Umbilical cord (tissue), 2 donors: ENCODE measurements around the gene PCDHB8. TPM values are rescaled to one million over a fixed set of nuclear protein-coding genes. Genes with fewer than 3 reads are reported as not detected.
"Not testable (repeated sequence)": the region's sequence is repeated elsewhere in the genome, so short reads cannot be mapped to it uniquely, and the experiment has no call there.

Source experiments
- DNase-seq: peaks from one replicate; pipeline ENCODE4 v3.0.0-alpha.2; 2015; ENCODE audit warnings: low spot score
- total RNA-seq: library from RNA; depleted of rRNA; stranded (reverse); fragments of >200 nt; gene quantifications from one replicate; pipeline ENCODE4 v1.2.3, GENCODE V29; 2014; ENCODE audit warnings: low replicate concordance; ENCODE audit not compliant: insufficient read depth

PCDHB8 gene
- total RNA-seq: 0.72 TPM

- not testable (repeated sequence) for DNase-seq
Observed at GRCh38 chr5:141177577-141178191, at the start of gene PCDHB8. TSS of gene PCDHB8 (plus strand) at chr5:141177790. CDS start at chr5:141178035, 245 bp downstream.

GRCh38 chr5:141135030-141135717 lies 42.4 kb upstream of the PCDHB8 start, which contains the start of gene PCDHB5:
TSS of gene PCDHB5 (plus strand) at chr5:141135206. CDS start at chr5:141135435, 229 bp downstream.
- DNase-seq: no peak

- no peak for DNase-seq
Observed at GRCh38 chr5:141135718-141136266, 41.8 kb upstream of the PCDHB8 start.

GRCh38 chr5:141137346-141137745 lies 40.2 kb upstream of the PCDHB8 start:
- not testable (repeated sequence) for DNase-seq

GRCh38 chr5:141149812-141150211 lies 27.8 kb upstream of the PCDHB8 start, which contains the start of gene PCDHB6:
TSS of gene PCDHB6 (plus strand) at chr5:141150057. CDS start at chr5:141150258, 201 bp downstream.
- no peak for DNase-seq

GRCh38 chr5:141150224-141150992 lies 27.2 kb upstream of the PCDHB8 start:
- no peak for DNase-seq

- no peak for DNase-seq
Observed at GRCh38 chr5:141150993-141151325, 26.6 kb upstream of the PCDHB8 start.

- not testable (repeated sequence) for DNase-seq
Observed at GRCh38 chr5:141151632-141152031, 26.0 kb upstream of the PCDHB8 start.

- DNase-seq: not testable (repeated sequence)
Observed at GRCh38 chr5:141152096-141152495, 25.5 kb upstream of the PCDHB8 start.

- DNase-seq: no peak
Observed at GRCh38 chr5:141155540-141156374, 21.8 kb upstream of the PCDHB8 start.

- not testable (repeated sequence) for DNase-seq
Observed at GRCh38 chr5:141157356-141157755, 20.2 kb upstream of the PCDHB8 start.

- DNase-seq: not testable (repeated sequence)
Observed at GRCh38 chr5:141157901-141158300, 19.7 kb upstream of the PCDHB8 start.

- DNase-seq: no peak
Observed at GRCh38 chr5:141172381-141173204, 5.0 kb upstream of the PCDHB8 start, which contains the start of gene PCDHB7. TSS of gene PCDHB7 (plus strand) at chr5:141172644. CDS start at chr5:141172836, 192 bp downstream.

GRCh38 chr5:141174291-141175104 lies 3.1 kb upstream of the PCDHB8 start:
- not testable (repeated sequence) for DNase-seq

GRCh38 chr5:141175933-141176332 lies 1.7 kb upstream of the PCDHB8 start:
- DNase-seq: no peak

- DNase-seq: not testable (repeated sequence)
Observed at GRCh38 chr5:141179371-141179770, 1.8 kb downstream of the PCDHB8 start.

GRCh38 chr5:141179876-141180275 lies 2.3 kb downstream of the PCDHB8 start:
- not testable (repeated sequence) for DNase-seq

GRCh38 chr5:141180313-141180712 lies 2.7 kb downstream of the PCDHB8 start:
- no peak for DNase-seq

GRCh38 chr5:141182248-141182647 lies 4.7 kb downstream of the PCDHB8 start, which contains the start of gene PCDHB16:
TSS of gene PCDHB16 (plus strand) at chr5:141182387. CDS start at chr5:141182560, 173 bp downstream.
- DNase-seq: no peak
